ENCODE data around the gene ZNF791.
"Not testable (repeated sequence)": the region's sequence is repeated elsewhere in the genome, so short reads cannot be mapped to it uniquely, and the experiment has no call there.

The ZNF791 gene

GRCh38 chr19:12629215-12629614, 18.5 kb downstream of the ZNF791 start:
- no peak for DNase-seq (ENCODE audit: low read depth)

GRCh38 chr19:12636631-12637030, 25.9 kb downstream of the ZNF791 start:
- DNase-seq (ENCODE audit: low read depth): no peak

DNA sequence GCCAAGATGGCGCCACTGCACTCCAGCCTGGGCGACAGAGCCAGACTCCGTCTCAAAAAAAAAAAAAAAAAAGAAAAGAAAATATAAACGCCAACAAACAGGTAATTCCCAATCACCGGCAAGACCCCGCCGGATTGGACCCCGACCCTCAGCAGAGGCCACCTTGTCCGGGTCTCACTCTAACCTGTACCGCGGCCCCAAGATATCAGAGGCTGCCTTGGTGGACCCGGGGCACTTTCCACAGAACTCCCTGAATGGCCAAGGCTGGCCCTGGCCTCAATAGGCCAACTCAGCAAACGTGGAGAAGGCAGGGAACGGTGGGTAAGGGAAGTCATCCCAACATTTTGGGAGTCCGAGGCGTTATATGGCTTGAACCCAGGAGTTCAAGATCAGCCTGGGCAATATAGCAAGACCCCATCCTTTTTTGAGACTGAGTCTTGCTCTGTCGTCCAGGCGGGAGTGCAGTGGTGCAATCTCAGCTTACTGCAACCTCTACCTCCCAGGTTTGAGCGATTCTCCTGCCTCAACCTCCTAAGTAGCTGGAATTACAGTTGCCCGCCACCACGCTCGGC, 28.0 kb downstream of the ZNF791 start:
- DNase-seq (ENCODE audit: low read depth): no peak

- DNase-seq (ENCODE audit: low read depth): peak; percentile 86
Measured at GRCh38 chr19:12639901-12640613, 29.3 kb downstream of the ZNF791 start.

- no peak for DNase-seq (ENCODE audit: low read depth)
Measured at GRCh38 chr19:12641456-12641855, 30.7 kb downstream of the ZNF791 start.

DNA sequence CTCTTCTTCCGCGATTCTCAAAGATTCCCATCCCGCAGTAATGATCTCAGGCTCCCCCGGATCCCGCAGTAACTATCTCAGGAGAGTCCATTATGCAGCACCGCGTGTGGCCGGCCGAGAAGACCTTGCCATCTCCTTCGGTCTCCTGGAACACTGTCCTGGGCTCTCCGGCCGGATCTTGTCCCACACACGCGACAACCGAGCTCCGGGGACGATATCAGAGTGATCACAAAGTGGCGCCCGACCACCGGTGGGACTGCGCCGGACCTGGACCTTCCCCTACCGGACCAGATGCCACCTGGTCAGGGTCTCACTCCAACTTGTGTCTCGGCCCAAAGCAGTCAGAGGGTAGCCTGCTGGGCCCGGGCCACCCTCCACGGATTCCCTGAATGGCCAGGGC, 31.8 kb downstream of the ZNF791 start:
- no peak for DNase-seq (ENCODE audit: low read depth)

GRCh38 chr19:12643716-12644115, 33.0 kb downstream of the ZNF791 start:
- DNase-seq (ENCODE audit: low read depth): not testable (repeated sequence)

DNA sequence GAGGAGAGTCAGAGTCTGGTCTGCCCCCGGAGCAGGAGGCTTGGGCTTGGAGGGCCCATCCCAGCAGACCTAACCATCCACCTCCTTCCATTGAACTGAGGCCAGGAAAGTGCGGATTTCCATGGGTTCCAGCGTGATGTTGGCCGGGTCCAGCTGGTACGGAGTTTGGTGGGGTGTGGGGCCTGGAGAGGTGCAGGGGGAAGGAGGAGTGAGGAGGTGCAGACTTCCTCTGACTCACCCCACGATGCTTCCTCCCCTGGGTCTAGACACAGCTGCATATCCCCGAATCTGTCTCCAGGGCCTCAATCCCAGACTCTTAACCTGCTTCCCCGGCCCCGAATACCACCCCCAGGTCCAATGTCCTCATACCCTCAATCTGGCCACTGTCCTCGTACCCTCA, 35.8 kb downstream of the ZNF791 start:
- DNase-seq (ENCODE audit: low read depth): no peak

DNA sequence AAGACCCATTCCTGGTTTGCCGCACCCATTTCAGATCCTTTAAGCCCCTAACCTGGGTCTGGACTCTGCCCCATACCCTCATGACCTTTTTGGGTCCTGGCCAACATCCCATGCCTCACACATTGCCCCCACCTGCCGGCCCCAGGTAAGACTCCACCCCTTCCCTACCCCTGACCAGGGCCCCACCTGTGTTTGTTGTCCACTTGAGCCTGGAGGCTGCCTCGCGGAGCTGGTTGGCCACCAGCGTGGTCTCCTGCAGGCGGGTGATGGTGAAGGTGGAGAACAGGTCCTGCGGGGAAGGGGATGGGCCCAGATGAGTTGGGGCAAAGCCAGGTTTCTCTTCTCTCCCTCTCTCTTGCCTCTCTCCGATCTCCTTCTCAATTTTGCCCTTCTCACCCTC, 36.3 kb downstream of the ZNF791 start:
- no peak for DNase-seq (ENCODE audit: low read depth)

GRCh38 chr19:12647490-12648071, 36.9 kb downstream of the ZNF791 start:
- peak; percentile 55 for DNase-seq (ENCODE audit: low read depth)

GRCh38 chr19:12648088-12648487, 37.4 kb downstream of the ZNF791 start:
- no peak for DNase-seq (ENCODE audit: low read depth)

- DNase-seq (ENCODE audit: low read depth): no peak
Measured at GRCh38 chr19:12649941-12650340, 39.2 kb downstream of the ZNF791 start.

- DNase-seq (ENCODE audit: low read depth): no peak
Measured at GRCh38 chr19:12652219-12652618, 41.5 kb downstream of the ZNF791 start.

GRCh38 chr19:12655546-12655945, 44.8 kb downstream of the ZNF791 start:
- no peak for DNase-seq (ENCODE audit: low read depth)

DNA sequence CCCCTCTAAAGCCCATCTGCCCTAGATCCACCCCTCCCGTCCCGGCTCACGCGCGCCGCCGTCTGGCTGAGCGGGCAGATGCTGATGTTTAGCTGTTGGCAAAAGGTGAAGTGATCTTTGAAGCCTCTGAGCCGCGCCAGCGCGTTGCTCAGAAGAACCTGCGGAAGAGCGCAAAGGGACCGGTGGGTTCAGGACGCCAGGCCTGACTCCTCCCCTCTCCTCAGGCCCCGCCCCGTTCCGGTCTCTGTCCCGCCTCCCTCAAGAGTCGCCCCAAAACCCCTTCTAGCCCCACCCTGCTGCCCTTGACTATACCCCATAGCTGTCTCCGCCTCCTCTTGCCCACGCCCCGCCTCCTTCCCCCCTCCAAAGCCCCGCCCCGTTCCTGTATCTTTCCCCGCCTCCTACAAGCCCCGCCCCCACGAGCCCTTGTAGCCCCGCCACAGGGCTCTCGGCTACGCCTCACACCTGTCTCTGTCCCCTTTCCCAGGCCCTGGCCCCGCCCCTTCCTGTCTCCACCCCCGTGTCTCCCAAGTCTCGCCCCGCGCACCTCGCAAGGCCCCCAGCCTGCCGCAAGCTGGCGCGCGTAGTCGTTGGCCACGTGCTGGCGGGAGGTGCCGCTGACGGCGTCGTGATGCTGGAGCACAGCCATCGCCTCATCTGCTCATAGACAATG, 46.3 kb downstream of the ZNF791 start:
- DNase-seq (ENCODE audit: low read depth): no peak

DNA sequence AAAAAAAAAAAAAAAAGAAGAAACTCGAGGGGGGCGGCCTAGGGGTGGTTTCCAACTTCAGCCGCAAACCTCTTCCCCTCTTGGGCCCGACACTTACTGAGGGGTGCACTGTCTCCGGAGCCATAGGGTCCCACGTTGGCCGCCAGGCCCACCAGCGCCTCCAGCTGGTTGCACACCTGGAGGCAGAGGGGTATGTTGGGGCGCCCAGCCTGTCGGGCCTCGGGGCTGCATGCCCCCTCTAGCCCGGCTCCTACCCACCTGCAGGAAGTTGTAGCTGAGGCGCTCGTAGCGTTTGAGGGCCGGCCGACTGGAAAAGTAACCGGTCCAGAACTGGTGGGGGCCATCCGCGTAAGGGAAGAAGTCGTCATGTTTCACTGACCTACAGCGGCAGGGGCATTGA, 47.2 kb downstream of the ZNF791 start:
- no peak for DNase-seq (ENCODE audit: low read depth)

DNA sequence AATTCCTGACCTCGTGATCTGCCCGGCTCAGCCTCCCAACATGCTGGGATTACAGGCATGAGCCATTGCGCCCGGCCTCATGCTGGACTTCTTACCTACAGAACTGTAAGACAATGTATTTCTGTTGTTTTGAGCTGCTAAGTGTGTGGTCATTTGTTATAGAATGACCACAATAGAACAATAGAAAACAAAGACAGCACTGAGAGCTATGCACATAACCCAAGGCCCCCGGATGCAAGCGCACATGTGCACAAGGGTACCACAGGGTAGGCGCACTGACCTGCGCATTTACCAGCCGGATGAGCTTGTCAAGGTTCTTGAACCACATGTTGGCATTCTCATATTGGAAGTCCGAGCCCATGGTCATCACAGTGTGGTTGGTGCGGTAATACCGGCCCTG, 50.3 kb downstream of the ZNF791 start:
- no peak for DNase-seq (ENCODE audit: low read depth)

GRCh38 chr19:12664406-12665280, 53.9 kb downstream of the ZNF791 start:
- no peak for DNase-seq (ENCODE audit: low read depth)

- DNase-seq (ENCODE audit: low read depth): peak; percentile 34
Measured at GRCh38 chr19:12665281-12665573, 54.5 kb downstream of the ZNF791 start.

GRCh38 chr19:12665671-12666264, 55.0 kb downstream of the ZNF791 start:
- no peak for DNase-seq (ENCODE audit: low read depth)

DNA sequence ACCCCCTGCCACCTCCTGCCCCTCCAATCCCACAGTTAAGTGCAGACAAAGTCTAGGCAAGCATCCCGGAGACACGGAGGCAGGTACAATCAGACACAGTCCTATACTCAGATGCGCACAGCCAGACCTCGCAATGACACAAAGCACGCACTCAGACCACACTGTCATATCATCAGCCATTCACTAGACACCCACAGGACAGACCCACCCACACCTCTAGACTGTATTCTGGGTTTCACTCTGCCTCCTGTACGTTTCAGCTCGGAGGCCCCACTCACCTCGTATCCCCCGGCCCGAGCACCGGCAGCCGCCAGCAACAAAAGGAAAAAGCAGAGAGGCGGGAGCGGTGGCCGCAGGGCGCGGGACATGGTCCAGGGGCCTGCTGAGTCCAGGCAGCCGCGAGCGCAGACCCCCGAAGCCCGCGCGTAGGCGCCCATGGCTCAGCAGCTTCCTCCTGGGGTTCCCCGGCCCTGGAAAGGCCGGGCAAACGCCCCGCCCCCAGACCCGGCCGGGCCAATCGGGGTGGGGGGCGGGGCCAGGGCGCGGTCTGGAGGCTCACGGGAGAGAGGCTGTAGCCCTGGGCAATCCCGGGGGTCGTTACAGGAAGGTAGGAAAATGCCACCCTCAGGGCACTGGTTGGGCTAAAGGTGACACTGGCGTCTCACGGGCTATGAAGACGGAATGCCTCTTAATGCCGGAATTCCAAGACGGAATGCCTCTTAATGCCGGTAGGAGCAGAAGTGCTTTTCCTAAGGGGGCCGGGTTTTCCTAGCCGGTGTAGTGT, 55.7 kb downstream of the ZNF791 start, which contains the start of the genes MAN2B1 and WDR83:
MAN2B1 (minus strand) TSS at position 478 of the 784 bp plus-strand sequence; CDS start at position 437, 41 bp downstream.
WDR83 (plus strand) TSS at position 543 of the 784 bp plus-strand sequence. CDS start 2,984 bp downstream, outside the sequence.
- DNase-seq (ENCODE audit: low read depth): peak; percentile 88
